HepG2 (cell line): ENCODE measurements around the gene ZBTB20. TPM values are rescaled to one million over a fixed set of nuclear protein-coding genes. Genes with fewer than 3 reads are reported as not detected.

Source experiments
- ATAC-seq: fragments of 200-7000 bp; cut with Tn5 transposase; 3 replicates; pipeline ENCODE4 v1.9.1; 2020; ENCODE audit warnings: mild to moderate bottlenecking, moderate library complexity
- BruUV-seq: library from RNA; stranded (reverse); fragments of 400-500 nt; replicated peaks from 2 replicates; lab custom pipeline; 2021; lab: Mats Ljungman, UMichigan
- CTCF ChIA-PET: fragments of 300-600 bp; formaldehyde crosslinking; extraction: SDS; loops from one replicate; lab custom pipeline; 2021; ENCODE audit warnings: low total read pairs, inconsistent platforms, low intra/inter-chr PET ratio; lab: Yijun Ruan, JAX
- POLR2A ChIA-PET: fragments of 350-600 bp; sonication (Branson Sonifier 250); formaldehyde crosslinking; loops from one replicate; lab custom pipeline; 2020; ENCODE audit warnings: antibody characterized with exemption, inconsistent platforms; lab: Yijun Ruan, JAX
- DNase-seq: peaks from one replicate; pipeline ENCODE4 v3.0.0-alpha.2; 2015; ENCODE audit warnings: low spot score
- FAIRE-seq: peaks from 3 replicates; lab custom pipeline; 2011; peaks lifted over from hg19 to GRCh38; lab: Jason Lieb, UNC
- H2AFZ ChIP-seq: one replicate; pipeline ENCODE4 v1.6.1; 2011; ENCODE audit warnings: low read length, inconsistent platforms
- H3K27ac ChIP-seq: fragments of 300-600 bp; 3 replicates; pipeline ENCODE4 v1.8.0; 2011; ENCODE audit warnings: mixed run types, mild to moderate bottlenecking, mixed read lengths, low read length, inconsistent platforms; ENCODE audit not compliant: insufficient read depth; ENCODE audit errors: extremely low read length
- H3K27me3 ChIP-seq, 2 experiments: fragments of 200-600 bp in 1 of 2; 2 replicates in 1 of 2; 3 replicates in 1 of 2; pipeline versions ENCODE4 v1.6.0 to v1.8.0; 2011; ENCODE audit warnings: low read length in 2 of 2, mild to moderate bottlenecking in 2 of 2, moderate library complexity in 2 of 2, inconsistent platforms in 1 of 2; ENCODE audit not compliant: insufficient read depth in 2 of 2, control insufficient read depth in 1 of 2
- H3K36me3 ChIP-seq, 2 experiments: fragments of 200-600 bp in 1 of 2; replicated peaks in 1 of 2; 2 replicates in 1 of 2; 3 replicates in 1 of 2; pipeline versions ENCODE4 v1.5.1 to v1.8.0; 2011; ENCODE audit warnings: low read length in 2 of 2, inconsistent platforms in 1 of 2; ENCODE audit not compliant: insufficient read depth in 2 of 2, control insufficient read depth in 1 of 2
- H3K4me1 ChIP-seq: 2 replicates; pipeline ENCODE4 v1.5.1; 2012; ENCODE audit warnings: low read length, inconsistent platforms; ENCODE audit not compliant: insufficient read depth
- H3K4me2 ChIP-seq: 2 replicates; pipeline ENCODE4 v1.6.0; 2011; ENCODE audit warnings: low read depth, low read length, inconsistent platforms
- H3K4me3 ChIP-seq, 3 experiments: fragments of 200-600 bp in 1 of 3; sonication (generic), shearing (Covaris generic) in 1 of 3; replicated peaks in 1 of 3; 2 replicates each; pipeline ENCODE4 v1.5.1; 2011 to 2016; ENCODE audit warnings: low read length in 3 of 3, inconsistent platforms in 2 of 3, low read depth in 2 of 3, mild to moderate bottlenecking in 2 of 3, control low read depth in 1 of 3, mixed read lengths in 1 of 3; ENCODE audit not compliant: insufficient read depth in 1 of 3
- H3K79me2 ChIP-seq: one replicate; pipeline ENCODE4 v1.6.1; 2011; ENCODE audit warnings: low read length, inconsistent platforms; ENCODE audit not compliant: insufficient read depth
- H3K9ac ChIP-seq: 2 replicates; pipeline ENCODE4 v1.6.0; 2011; ENCODE audit warnings: mild to moderate bottlenecking, low read depth, low read length, inconsistent platforms; ENCODE audit not compliant: insufficient read depth
- H3K9me3 ChIP-seq: 2 replicates; pipeline ENCODE4 v1.5.1; 2012; ENCODE audit warnings: mild to moderate bottlenecking, low read length
- H4K20me1 ChIP-seq: 2 replicates; pipeline ENCODE4 v1.6.0; 2011; ENCODE audit warnings: inconsistent platforms, mild to moderate bottlenecking, low read length, moderate library complexity; ENCODE audit not compliant: insufficient read depth
- E2F5 ChIP-seq: sonication (generic); formaldehyde crosslinking; conservative IDR thresholded peaks from 2 replicates; pipeline ENCODE4 v1.4.0; 2020; ENCODE audit warnings: missing genetic modification reagents
- GPBP1L1 ChIP-seq: sonication (generic); formaldehyde crosslinking; IDR thresholded peaks from 2 replicates; pipeline ENCODE4 v1.5.0; 2020; ENCODE audit warnings: mild to moderate bottlenecking, missing genetic modification reagents
- HIC2 ChIP-seq: sonication (generic); formaldehyde crosslinking; IDR thresholded peaks from 2 replicates; pipeline ENCODE4 v1.9.0; 2022; ENCODE audit warnings: low read depth, missing genetic modification reagents
- HNF4G ChIP-seq, 2 experiments: sonication (generic) in 1 of 2; formaldehyde crosslinking in 1 of 2; IDR thresholded peaks; 2 replicates each; pipeline versions ENCODE4 v1.4.0 to v1.6.1; 2011 to 2020; ENCODE audit warnings: borderline replicate concordance in 2 of 2, low read depth in 2 of 2, mild to moderate bottlenecking in 2 of 2, low read length in 1 of 2, missing genetic modification reagents in 1 of 2, moderate library complexity in 1 of 2
- IRF2 ChIP-seq: IDR thresholded peaks from 2 replicates; pipeline ENCODE4 v1.6.1; 2018; ENCODE audit warnings: missing genetic modification reagents, missing compliant biosample characterization
- ISX ChIP-seq: sonication (generic); formaldehyde crosslinking; conservative IDR thresholded peaks from 2 replicates; pipeline ENCODE4 v1.5.0; 2020; ENCODE audit warnings: missing genetic modification reagents
- KDM6A ChIP-seq: IDR thresholded peaks from 2 replicates; pipeline ENCODE4 v1.6.1; 2016; ENCODE audit warnings: low read depth
- MTERF4 ChIP-seq: sonication (generic); formaldehyde crosslinking; IDR thresholded peaks from 2 replicates; pipeline ENCODE4 v1.8.0; 2023; ENCODE audit warnings: mild to moderate bottlenecking, missing genetic modification reagents
- PBX2 ChIP-seq: IDR thresholded peaks from 2 replicates; pipeline ENCODE4 v1.6.1; 2016; ENCODE audit warnings: control low read depth
- STAG1 ChIP-seq: sonication (generic); formaldehyde crosslinking; IDR thresholded peaks from 2 replicates; pipeline ENCODE4 v1.4.0; 2020; ENCODE audit warnings: missing genetic modification reagents
- THAP7 ChIP-seq: sonication (generic); formaldehyde crosslinking; IDR thresholded peaks from 2 replicates; pipeline ENCODE4 v1.8.1; 2023; ENCODE audit warnings: mild to moderate bottlenecking, missing genetic modification reagents
- ZNF775 ChIP-seq: sonication (generic); formaldehyde crosslinking; IDR thresholded peaks from 2 replicates; pipeline ENCODE4 v1.4.0; 2020; ENCODE audit warnings: missing genetic modification reagents, mild to moderate bottlenecking, moderate library complexity, borderline replicate concordance
- ZNF780A ChIP-seq: sonication (generic); formaldehyde crosslinking; IDR thresholded peaks from 2 replicates; pipeline ENCODE4 v1.8.0; 2022; ENCODE audit warnings: mild to moderate bottlenecking, missing genetic modification reagents, moderate library complexity
- ZNF784 ChIP-seq: sonication (generic); formaldehyde crosslinking; IDR thresholded peaks from 2 replicates; pipeline ENCODE4 v1.5.1; 2020; ENCODE audit warnings: missing genetic modification reagents, mild to moderate bottlenecking, borderline replicate concordance
- ZSCAN5A ChIP-seq: sonication (generic); formaldehyde crosslinking; IDR thresholded peaks from 2 replicates; pipeline ENCODE4 v1.8.0; 2022; ENCODE audit warnings: mild to moderate bottlenecking, missing genetic modification reagents, borderline replicate concordance
- WGBS: methylation state at CpG from one replicate; pipeline ENCODE4 v1.1.6; 2017; ENCODE audit warnings: low lambda C conversion rate; 5-methylcytosine and 5-hydroxymethylcytosine counted together
- in situ Hi-C: cut with HindIII; loops from 2 replicates; pipeline ENCODE4 v1.10.0; 2017; ENCODE audit warnings: low pct_unique_long_range_greater_than_20kb; ENCODE audit not compliant: extremely low pct_ligation_motif_present
- intact Hi-C: fragments of 100-400 bp; cut with micrococcal nuclease; formaldehyde crosslinking; loops from one replicate; pipeline ENCODE4 v1.10.0; 2022; ENCODE audit not compliant: unreplicated experiment
- polyA plus RNA-seq, 8 experiments: library from polyadenylated mRNA; depleted of rRNA in 3 of 8; stranded (reverse) in 7 of 8; unstranded in 1 of 8; fragments of >200 nt; fragmentation: Illumina TruSeq in 4 of 8; extraction: Trizol in 4 of 8; gene quantifications; 2 replicates each; pipeline versions ENCODE4 v1.2.1 to v1.2.3, GENCODE V29; 2011 to 2016; ENCODE audit warnings: low read depth in 4 of 8, missing spikeins in 1 of 8, mixed read lengths in 1 of 8; ENCODE audit not compliant: insufficient read depth in 1 of 8
- total RNA-seq, 5 experiments: library from RNA; depleted of rRNA; stranded (reverse); fragments of >200 nt; fragmentation: Illumina TruSeq; extraction: Trizol; gene quantifications; 2 replicates each; pipeline ENCODE4 v1.2.3, GENCODE V29; 2016; ENCODE audit warnings: low read depth in 1 of 5

Gene ZBTB20
- total and polyA plus RNA-seq, 2 of the 13 experiments (the other 11 are each of a cell fraction or from before 2014, with no cell fraction given): 1.9 to 8.8 TPM

GRCh38 chr3:114714237-114714636 is 432.9 kb downstream of the ZBTB20 start:
- Histone ChIP-seq H3K4me2 (no peak overlapping the region), H3K27ac (no peak overlapping the region), H3K4me3 (no peak overlapping the region), H3K9ac (no peak overlapping the region), H3K27me3 (no peaks in the 10 kb centered on the region), H3K4me1 (peaks cover 31% of the 10 kb centered on the region), H3K9me3 (no peaks in the 10 kb centered on the region), H4K20me1 (no peaks in the 10 kb centered on the region), H2AFZ (no peak overlapping the region), H3K79me2 (no peaks in the 10 kb centered on the region), H3K36me3 (no peaks in the 10 kb centered on the region)
- ChIA-PET POLR2A (no interaction called here), CTCF (no interaction called here)
- FAIRE-seq: no peak
- WGBS: 98% methylated on average over 2 of the region's 2 CpGs
- ATAC-seq: no peak
- DNase-seq: no peak
- in situ Hi-C loops: no loop called here
- intact Hi-C loops: no loop called here
- no TSS peak for BruUV-seq
- no peak for TF ChIP-seq ISX (CRISPR knock-in tag)
- TF ChIP-seq STAG1 (CRISPR knock-in tag): no peak
- TF ChIP-seq IRF2 (CRISPR knock-in tag): no peak
- no peak for TF ChIP-seq HIC2 (CRISPR knock-in tag)
- no peak for TF ChIP-seq MTERF4 (CRISPR knock-in tag)
- TF ChIP-seq HNF4G (IDR thresholded peaks at IDR 0.05; ENCODE audit: borderline replicate concordance, low read depth, low read length): no peak
- TF ChIP-seq HNF4G (CRISPR knock-in tag; IDR thresholded peaks at IDR 0.05; ENCODE audit: borderline replicate concordance, low read depth): no peak
- TF ChIP-seq THAP7: no peak
- no peak for TF ChIP-seq E2F5
- no peak for TF ChIP-seq ZNF780A
- no peak for TF ChIP-seq ZSCAN5A
- no peak for TF ChIP-seq ZNF784 (CRISPR knock-in tag)
- no peak for TF ChIP-seq PBX2 (CRISPR knock-in tag)
- TF ChIP-seq KDM6A (CRISPR knock-in tag): no peak
- no peak for TF ChIP-seq ZNF775 (CRISPR knock-in tag)
- TF ChIP-seq GPBP1L1: no peak
